Stimulated activated CD4-positive, alpha-beta T cell treated with anti-CD3 and anti-CD28 coated beads, Interleukin-4, amount 100 ng/mL, for 4 hours (primary cell): ENCODE measurements around the gene FGFR3.

Experiments
- DNase-seq, 2 experiments: peaks; one replicate each; pipeline ENCODE4 v3.0.0-alpha.2; 2020

Gene FGFR3

GRCh38 chr4:1792832-1793495 is at the start of gene FGFR3:
Gene FGFR3, plus strand, starts transcription at chr4:1793293. Its CDS starts 642 bp downstream, at chr4:1793935.
- DNase-seq = peak; percentile 24 to 59

DNA sequence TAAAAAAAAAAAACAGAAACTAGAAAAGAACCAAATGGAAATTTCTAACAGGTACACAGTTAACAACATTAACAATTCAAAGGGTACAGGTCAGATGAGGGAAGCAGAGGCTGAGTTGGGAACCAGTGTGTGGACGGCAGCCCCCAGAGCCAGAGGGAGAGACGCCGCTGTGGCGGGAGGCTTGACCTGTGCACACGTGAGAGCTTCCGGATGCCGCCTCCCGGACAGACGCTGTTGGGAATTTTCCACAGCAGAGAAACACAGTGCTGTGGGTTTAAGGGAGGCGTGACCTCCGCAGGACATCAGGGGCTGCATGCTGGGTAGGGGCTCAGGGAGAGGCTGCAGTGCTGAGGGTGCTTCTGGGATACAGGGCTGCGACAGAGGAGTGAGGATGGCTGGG is 49.5 kb upstream of the FGFR3 start:
- no peak for DNase-seq

- DNase-seq = no peak
Measured at GRCh38 chr4:1743975-1744374, 49.1 kb upstream of the FGFR3 start.

GRCh38 chr4:1744552-1744951 is 48.5 kb upstream of the FGFR3 start:
- no peak for DNase-seq

DNA sequence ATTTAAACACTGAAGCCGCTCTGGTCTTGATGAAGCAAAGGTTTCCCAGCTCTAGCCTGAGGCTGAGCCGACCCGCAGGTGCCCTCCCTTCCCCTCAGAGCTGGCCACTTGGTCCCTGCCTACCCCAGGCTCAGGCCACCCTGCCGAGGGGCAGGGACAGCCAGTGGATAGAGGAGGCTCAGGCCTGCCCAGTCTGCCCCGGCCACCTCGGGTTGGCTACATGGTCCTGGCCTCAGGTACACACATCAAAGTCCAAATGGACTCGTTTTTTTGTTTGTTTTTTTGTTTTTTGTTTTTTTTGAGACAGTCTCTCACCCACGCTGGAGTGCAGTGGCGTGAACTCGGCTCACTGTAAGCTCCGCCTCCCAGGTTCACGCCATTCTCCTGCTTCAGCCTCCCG is 47.9 kb upstream of the FGFR3 start:
- DNase-seq = no peak

DNA sequence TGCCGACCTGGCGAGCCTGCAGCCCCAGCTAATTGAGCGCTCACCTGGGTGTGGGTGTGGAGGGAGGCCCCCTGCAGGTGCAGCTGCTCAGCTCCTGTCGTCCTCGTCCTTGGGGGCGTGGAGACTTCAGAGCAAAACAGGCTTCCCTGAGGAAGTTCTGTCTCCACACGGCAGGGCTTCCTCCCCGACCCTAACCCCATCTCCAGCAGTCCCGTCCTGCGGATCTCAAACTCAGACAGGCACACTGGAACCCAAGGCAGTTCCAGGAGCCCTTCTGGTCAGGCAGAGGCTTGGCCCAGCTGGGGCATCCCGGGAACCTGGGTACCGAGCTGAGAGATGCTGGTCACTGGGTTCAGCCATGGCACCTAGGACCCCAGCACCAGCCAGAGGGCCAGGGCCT is 47.4 kb upstream of the FGFR3 start:
- DNase-seq = no peak

DNA sequence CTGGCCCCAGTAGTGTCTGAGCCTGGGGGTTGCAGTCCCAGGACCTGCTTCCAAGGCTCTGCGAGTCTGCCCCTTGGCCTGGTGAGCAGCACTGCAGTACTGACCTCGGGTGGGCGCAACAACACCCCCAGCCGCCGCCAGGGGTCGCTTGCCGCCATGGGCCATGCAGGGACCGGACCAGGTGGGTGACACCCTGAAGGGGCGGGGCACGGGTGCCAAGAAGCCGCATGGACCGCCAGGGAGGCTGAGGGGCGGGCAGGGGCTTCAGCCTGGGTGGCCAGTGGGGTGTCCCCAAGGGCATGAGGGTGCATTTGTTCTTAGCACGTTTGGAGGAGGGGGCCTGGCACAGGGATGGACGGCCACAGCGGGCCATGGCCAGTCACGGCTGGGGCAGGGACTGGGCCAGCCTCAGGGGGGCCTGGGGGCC is 46.8 kb upstream of the FGFR3 start:
- DNase-seq = peak; percentile 67 to 80

DNA sequence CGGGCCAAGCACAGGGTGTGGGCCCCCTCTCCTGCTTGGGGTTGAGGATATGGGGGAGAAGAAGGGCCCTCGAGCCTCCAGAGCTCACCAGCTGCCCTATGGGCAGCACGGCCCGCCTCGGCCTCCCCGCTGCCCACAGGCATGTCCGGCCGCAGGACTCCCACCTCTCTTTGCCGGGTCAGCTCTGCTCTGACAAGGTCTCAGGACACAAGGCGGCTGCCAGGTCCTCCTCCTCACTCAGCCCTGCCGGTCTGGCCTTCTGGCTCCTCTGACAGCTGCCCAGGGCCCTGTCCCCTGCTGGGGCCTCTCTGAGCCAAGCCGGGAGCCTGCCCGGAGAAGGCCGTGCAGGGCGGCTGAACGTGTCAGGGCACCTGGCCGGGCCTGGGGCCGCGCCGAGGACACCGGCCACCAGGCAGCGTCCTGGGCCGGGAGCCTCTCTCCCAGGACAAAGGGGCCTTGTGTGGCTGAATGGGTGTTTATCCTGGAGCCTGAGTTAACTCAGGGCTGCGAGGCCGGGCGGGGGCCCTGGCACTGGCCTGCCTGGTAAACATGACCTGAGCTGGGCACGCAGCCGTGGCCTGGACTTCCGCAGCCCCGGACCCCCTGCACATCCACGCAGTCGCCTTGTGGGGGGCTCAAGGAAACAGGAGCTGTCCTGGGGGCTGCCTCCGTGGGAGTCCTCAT is 46.0 kb upstream of the FGFR3 start:
- no peak for DNase-seq

DNA sequence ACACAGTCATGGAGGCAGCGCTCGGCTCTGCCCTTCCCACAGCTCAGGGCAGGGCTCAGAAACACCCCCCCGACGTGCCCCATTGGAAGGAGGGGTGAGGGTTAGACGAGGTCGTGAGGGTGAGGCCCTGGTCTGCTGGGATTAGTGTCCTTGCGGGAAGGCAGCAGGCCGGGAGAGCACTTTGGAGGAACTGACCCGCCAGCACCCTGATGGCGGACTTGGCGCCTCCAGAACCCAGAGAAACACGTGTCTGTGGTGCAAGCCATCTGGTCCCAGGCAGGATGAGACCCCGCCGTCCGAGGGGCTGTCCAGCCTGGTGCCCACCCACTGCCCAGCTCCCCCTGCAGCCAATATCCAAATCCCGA is 45.5 kb upstream of the FGFR3 start:
- no peak for DNase-seq

DNA sequence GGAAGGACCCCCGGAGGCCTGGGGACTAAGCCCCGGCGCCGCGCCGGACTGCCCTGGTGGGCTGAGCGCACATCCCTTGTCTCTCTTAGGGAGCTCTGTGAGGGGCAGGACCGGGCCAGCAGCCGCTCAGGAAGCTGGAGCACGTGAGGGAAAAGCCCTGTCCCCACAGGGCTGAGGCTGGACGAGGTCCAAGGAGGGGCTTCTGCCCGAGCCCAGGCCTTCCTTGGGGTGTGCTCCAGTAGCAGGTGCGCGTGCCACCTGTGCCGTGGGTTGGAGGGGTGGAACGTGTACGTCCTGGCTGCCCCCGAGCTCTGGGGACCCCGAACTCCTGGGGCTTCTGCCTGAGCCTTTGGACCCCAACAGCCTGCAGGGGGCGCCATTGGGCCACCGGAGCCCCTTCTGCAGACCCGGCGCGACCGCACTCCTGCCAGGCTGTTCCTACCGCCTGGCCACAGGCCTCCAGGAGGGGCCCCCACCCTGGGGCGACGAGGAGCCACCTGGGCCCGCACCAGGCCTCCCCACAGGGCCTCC is 44.6 kb upstream of the FGFR3 start:
- peak; percentile 63 to 82 for DNase-seq

- no peak for DNase-seq
Measured at GRCh38 chr4:1749370-1749769, 43.7 kb upstream of the FGFR3 start.

DNA sequence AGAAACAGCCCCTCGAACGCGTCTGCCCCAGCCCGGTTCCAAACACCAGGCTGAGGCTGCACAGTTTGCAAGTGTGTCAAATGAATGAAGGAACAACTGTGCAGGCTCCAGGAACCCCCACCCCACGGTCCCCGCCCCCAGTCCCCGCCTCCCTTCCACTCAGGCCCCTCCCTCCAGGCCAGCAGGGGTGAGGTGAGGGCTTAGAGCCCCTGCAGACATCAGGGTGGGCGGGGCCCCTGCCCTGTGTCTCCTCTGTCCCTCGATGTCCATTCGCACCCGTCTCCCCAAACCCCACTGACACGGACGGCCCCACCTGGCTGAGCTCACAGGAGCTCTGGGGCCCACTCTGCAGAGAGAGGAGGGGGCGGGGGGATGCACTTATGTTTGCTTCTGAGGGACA is 43.3 kb upstream of the FGFR3 start:
- DNase-seq = no peak

DNA sequence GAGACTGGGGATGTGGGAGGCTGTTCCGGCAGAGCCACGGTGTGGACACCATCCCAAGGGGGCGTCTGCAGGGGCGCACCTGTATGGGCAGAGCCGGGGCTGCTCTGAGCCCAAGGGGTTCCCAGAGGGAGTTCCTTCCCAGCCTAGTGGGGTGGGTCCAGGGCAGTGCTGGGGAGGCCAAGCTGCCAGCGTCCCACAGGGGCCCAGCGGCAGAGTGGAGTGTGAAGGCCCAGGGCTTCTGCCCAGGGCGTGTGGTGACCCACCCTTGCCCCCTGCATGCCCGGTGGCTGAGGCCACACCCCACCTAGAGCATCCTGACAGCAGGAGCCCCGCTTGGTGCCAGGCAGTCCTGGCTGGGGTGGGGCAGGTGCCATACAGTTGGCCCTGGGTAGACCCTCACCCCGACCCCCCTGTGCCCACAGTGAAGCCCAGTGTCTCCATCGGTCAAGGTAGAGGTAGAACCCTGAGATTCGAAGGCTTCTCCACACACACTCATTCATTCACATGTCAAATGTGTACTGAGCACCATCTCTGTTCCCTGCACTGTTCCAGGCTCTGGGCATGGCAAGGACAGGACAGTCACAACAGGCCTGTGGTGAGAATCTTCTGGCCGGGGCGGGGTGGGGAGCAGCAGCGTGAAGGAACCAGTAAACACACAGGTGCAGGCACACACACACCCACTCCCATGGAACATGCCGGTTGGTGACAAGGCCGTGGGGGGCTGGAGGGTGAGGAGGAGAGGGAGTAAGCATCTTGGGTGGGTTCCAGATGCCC is 42.5 kb upstream of the FGFR3 start:
- DNase-seq = no peak

DNA sequence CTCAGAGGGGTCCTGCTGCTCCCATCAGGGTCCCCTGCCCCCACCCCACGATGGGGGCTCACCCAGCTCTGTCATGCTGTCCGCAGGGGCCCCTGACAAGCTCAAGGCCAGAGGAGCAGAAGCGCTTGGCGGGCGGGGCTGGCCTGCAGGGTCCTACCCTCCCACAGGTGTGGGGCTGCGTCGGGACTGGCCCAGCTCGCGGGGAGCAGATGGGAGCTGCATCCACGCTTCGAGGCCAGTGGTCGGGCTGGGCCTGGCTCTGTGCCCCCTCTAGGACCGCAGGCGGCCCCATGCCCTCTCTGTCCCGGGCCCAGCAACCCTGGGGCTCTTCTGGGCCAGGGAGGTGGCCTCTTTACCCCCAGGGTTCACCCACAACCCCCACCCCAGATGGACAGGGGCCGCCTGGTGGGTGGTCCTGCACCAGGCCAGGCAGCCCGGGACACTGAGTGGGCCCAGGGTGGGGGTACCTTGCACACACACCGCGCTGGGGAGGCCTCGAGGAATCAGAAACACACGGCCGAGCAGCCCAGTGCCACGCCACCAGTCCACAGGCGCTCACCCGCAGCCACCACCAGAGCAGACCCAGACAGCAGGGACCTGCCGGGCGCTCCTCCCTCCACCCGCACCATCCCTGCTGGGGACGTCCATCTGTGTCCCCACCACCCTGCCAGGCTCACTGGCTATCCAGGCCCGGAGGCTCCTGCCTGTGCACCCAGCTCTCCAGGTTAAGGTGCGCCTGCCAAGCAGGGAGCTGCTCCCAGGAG is 41.8 kb upstream of the FGFR3 start:
- no peak for DNase-seq

GRCh38 chr4:1751919-1752283 is 41.2 kb upstream of the FGFR3 start:
- no peak for DNase-seq

GRCh38 chr4:1752284-1753041 is 40.6 kb upstream of the FGFR3 start:
- DNase-seq = no peak

DNA sequence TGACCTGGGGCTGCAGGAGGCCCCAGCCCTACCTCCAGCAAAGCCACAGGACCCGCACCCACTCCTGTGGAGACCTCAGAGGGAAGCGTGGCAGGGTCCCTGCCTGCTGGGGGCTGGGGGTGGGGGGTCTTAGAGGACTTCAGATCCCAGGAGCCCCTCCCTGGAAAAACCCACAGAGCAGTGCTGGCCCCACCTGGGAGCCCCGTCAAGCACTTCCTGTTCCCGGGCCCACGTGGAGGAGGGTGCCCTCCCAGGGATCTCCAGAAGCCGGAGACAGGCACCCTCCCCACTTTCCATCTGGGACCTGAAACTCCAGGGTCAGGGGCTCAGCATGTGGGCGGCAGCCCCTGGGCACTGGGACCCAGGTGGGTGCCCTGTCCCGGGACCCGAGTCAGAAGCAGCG is 39.8 kb upstream of the FGFR3 start:
- DNase-seq = no peak

GRCh38 chr4:1753697-1754311 is 39.3 kb upstream of the FGFR3 start:
- no peak for DNase-seq

- no peak for DNase-seq
Measured at GRCh38 chr4:1754336-1754735, 38.8 kb upstream of the FGFR3 start.

DNA sequence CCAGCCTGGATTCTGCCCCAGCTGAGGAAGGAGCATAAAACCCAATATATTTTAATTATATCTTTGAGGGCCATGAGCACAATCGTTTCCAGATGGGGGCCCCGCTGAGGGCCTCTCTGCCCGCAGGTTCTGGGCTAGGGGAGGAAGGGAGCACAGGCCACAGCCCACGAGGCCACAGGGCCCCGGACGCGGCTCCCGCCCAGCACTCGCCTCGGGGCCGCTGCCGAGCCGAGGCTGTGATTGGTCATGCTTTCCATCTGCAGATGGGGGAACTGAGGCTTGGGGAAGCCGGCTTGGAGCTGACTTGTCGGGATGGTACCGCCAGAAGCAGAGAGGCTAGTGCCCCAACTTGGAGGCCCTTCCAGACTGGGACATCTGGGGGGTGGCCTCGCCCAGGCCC is 37.8 kb upstream of the FGFR3 start:
- DNase-seq = no peak

- no peak for DNase-seq
Measured at GRCh38 chr4:1756079-1756478, 37.0 kb upstream of the FGFR3 start.
